G401 (cell line): ENCODE results near the gene BRME1. TPM values are rescaled to one million over a fixed set of nuclear protein-coding genes. Genes with fewer than 3 reads are reported as not detected.
A peak's percentile ranks its signal among the peaks of the same experiment; 100 is the strongest.
"Not testable (repeated sequence)": the region's sequence is repeated elsewhere in the genome, so short reads cannot be mapped to it uniquely, and the experiment has no call there.

Source experiments
- DNase-seq: peaks from one replicate; pipeline ENCODE4 v3.0.0-alpha.2; 2015; ENCODE audit warnings: low spot score
- in situ Hi-C: cut with HindIII; loops from 2 replicates; pipeline ENCODE4 v1.10.0; 2016; ENCODE audit warnings: low sequenced_read_pairs, mixed read lengths
- total RNA-seq: library from RNA; depleted of rRNA; stranded (reverse); fragments of >200 nt; shearing (Covaris generic); gene quantifications from 2 replicates; pipeline ENCODE4 v1.2.3, GENCODE V29; 2014

The BRME1 gene
- total RNA-seq, 1 experiment from 2014 or later, result 6.6 TPM

GRCh38 chr19:13873834-13874515 is 31.9 kb downstream of the BRME1 start:
- DNase-seq, result no peak

GRCh38 chr19:13872695-13873389 is 33.1 kb downstream of the BRME1 start:
- no peak for DNase-seq
- in situ Hi-C loops, result no loop called here

More at GRCh38 chr19:13873834-13874515, 31.9 kb downstream of the BRME1 start:
- in situ Hi-C loops, result no loop called here

GRCh38 chr19:13872339-13872694 is 33.6 kb downstream of the BRME1 start:
- no peak for DNase-seq
- in situ Hi-C loops, result no loop called here

- no peak for DNase-seq
- in situ Hi-C loops, result no loop called here
Measured at GRCh38 chr19:13870873-13871272, 35.0 kb downstream of the BRME1 start.

- DNase-seq, result no peak
- in situ Hi-C loops, result no loop called here
Measured at GRCh38 chr19:13869281-13869680, 36.6 kb downstream of the BRME1 start.

DNA sequence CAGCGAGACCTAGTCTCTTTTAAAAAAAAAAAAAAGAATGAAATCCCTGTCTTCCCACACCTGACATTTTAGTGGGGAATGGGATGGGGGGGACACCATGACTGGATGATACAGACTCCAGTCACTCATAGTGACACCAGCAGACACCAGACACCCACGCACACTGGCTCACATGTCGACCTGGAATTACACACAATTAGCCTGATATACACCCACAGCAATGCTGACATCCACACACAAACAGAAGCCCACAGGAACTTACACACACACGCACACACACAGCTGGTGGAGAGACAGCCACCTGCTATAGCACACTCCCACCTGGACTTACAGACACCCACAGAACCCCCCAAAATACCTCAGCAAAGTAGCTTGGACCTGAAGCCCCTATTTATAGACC is 37.3 kb downstream of the BRME1 start:
- in situ Hi-C loops, result no loop called here

GRCh38 chr19:13866463-13867046 is 39.4 kb downstream of the BRME1 start:
- peak; percentile 56 for DNase-seq
- in situ Hi-C loops, result no loop called here

More for the DNA sequence above, 37.3 kb downstream of the BRME1 start:
- no peak for DNase-seq

DNA sequence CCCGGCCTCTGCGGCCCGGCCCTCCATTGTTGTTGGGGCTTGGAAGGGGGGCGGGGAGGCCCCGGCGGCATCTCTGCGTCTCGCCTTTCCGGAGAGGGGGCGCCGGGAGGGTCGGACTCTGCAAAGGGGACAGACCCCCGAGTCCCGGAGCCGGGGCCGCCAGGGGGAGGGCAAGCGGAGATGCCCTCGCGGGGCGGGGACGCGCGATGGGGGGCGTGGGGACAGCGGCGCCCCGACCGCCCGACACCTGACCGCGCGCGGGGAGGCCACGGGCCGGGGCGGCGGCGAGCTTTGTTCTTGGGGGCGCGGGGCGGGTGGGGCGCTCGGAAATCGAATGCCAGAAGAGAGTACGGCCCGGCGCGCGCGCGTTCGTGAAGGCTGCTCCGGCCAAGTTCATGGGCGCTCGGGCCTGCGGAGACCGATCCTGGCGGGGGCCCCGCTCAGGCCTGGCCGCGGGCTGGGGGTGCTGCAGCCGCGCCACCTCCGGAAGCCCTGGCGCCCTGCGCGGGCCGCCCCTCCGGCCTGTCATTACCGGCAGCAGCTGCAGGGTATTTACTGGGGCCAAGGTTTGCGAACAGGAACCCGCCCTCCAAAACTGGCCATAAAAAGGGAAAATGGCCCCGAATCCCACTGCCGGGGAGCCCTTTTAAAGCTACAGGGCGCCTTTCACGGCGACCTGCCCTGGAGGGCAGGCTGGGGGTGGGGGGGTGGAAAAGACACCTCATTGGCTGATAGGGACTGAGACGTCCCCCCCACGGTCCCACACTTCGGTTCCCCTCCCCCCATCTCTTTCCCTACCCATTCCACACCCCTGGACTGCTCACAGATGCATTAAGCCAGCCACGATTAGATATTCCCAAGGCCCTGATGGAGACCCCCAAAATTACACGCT is 40.1 kb downstream of the BRME1 start:
- in situ Hi-C loops, result no loop called here
- DNase-seq, result peak; percentile 63

GRCh38 chr19:13864667-13865570 is 41.0 kb downstream of the BRME1 start:
- no peak for DNase-seq
- in situ Hi-C loops, result no loop called here

DNA sequence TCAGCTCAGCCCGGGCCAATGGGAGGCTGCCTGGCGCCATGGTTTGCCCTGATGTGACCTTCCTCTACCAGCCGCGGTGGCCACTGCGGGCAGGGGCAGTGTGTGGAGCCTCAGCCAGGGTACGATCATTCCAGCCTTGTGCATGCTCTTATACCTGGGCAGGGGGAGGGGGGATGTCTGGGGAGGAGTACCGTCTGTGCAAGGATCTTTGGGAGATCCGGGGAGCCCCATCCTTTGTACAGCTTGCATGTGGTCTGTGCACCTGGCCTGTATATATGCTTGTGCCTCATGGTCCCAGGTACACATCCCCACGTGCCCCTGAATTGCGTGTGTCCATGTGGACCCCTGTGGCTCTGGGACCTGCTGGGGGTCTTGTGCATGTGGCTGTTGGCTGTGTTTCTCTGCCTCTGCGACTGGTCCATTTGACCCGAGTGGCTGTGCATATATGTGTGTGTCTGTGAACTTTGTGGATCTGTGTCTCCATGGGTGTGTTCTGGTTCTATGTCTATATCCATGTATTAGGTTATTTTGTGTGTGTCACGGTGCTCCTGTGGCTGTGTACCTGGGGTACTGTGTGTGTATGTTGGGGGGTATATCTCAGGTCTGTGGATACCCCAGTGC is 41.8 kb downstream of the BRME1 start:
- DNase-seq, result no peak
- in situ Hi-C loops, result no loop called here

DNA sequence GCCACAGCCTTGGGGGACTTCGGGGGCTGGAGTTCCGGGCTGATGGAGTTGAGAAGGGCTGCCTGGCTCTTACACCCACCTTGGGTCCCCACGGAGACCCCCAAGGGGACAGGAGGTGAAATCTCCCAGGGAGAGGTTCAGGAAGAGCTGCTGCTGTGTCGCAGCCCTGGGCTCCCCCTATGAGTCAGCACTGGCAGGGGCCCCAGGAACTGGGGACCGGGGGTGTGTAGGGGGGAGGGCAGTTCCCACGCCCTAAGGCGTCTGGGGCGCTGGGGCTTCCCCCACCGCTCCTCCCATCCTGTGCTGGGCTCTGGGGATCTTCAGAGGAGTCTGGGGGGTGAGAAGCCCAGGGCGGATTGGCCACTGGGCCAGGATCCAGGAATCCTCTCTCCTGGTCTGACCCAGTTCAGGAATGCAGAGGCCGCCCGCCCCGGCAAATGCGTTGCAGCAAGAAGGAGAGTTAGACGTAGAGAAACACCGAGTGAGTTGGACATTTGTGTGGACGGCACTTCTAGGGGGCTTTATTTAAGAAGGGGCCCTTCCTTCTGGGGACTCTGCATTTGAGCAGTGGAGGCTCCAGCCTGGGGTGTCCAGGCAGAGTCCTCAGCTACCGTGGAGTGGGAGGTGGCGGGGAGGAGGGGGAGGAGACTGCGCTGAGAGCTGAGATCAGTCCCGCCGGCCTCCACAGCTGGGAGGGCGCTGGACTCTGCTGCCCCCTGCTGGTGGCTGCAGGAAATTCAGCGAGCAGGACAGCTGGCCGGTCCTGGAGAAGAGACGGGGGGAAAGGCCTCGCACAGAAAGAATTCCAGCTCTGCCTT is 44.0 kb downstream of the BRME1 start:
- DNase-seq, result peak; percentile 85
- in situ Hi-C loops, result no loop called here

DNA sequence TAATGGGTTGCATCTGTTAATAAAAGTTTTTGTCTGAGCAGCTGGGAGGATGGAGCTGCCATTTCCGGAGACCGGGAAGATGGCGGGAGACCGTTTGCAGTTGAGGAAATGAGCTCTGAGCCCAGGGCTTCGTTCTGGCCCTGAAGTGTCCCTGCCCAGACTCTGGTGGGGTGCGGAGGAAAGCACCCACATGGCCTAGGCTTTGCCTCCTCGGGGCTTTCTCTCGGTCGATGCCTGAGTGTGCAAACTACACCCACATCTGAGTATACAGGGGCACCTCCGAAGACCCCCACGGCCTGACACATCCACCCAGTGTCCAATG is 44.6 kb downstream of the BRME1 start:
- DNase-seq, result no peak
- in situ Hi-C loops, result no loop called here

DNA sequence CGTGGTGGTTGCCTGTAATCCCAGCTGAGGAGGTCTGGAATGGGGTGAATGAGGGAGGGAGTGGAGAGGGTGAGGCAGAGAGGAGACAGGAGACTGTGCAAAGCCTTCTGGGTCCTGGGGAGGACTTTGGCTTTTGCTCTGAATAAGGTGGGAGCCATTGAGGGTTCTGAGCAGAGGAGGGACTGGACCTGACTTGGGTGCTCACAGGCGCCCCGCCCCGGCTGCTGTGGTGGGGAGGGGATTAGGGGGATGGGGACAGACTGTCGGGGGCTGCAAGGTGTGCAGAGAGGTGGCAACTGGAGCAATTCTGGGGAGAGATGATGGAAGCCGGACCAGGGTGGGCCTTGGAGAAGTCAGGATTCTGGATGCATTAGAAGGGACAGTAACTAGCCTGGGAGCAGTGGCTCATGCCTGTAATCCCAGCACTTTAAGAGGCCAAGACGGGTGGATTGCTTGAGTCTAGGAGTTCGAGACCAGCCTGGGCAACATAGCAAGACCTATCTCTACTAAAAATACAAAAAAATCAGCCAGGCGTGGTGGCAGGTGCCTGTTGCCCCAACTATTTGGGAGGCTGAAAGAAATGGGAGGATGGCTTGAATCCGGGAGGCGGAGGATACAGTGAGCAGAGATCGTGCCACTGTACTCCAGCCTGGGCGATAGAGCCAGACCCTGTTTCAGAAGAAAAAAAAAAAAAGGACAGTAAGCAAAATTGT is 45.1 kb downstream of the BRME1 start:
- in situ Hi-C loops, result no loop called here
- no peak for DNase-seq

DNA sequence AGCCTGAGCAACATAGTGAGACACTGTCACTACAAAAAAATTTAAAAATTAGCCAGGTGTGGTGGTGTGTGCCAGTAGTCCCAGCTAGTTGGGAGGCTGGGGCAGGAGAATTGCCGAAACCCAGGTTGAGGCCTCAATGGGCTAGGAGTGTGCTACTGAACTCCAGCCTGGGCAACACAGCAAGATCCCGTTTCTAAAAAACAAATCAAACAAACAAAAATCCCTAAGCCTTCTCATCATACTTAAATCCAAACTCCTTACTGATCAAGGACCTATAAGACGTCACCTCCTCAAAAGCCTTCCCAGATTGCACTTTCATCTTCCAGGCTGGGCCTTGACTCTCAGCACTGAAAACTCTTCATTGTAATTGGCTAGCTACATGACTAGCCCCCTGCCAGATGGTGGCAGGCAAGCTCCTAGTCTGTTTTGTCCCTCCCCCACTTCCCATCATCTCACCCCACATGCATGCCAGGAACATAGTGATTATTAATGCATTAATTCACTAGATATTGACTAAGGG is 46.5 kb downstream of the BRME1 start:
- DNase-seq, result no peak
- in situ Hi-C loops, result no loop called here

DNA sequence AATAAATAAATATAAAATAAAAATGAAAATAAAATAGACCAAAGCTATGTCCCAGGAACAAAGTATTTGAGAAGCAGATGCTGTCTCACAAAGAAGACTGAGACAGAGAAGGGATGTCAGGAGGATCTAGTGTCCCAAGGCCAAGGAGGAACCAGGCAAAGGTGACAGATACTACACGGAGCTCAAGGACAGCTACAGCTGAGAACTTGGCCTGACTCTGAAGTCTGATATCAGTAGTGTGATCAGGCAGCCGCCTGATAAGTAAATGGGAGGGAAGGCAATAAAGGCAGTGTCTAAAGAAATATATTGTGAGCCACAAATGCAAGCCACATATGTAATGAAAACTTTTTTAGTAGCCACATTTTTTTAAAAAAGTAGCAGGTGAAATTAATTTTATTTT is 49.4 kb downstream of the BRME1 start:
- in situ Hi-C loops, result no loop called here
- no peak for DNase-seq

DNA sequence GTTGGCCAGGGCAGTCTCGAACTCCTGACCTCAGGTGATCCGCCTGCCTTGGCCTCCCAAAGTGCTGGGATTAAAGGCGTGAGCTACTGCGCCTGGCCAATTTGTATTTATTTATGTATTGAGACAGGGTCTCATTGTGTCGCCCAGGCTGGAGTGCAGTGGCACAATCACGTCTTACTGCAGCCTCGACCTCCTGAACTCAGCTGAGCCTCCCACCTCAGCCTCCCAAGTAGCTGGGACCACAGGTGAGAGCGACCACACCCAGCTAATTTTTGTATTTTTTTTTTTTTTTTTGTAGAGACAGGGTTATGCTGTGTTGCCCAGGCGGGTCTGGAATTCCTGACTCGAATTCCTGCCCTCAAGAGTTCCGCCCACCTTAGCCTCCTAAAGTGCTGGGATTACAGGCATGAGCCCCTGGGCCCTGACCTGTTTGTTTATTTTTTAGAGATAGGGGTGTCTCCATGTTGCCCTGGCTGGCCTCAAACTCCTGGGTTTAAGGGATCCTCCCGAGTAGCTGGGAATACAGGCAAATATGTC is 53.7 kb downstream of the BRME1 start:
- in situ Hi-C loops, result not testable (repeated sequence)

GRCh38 chr19:13851734-13852114 is 54.2 kb downstream of the BRME1 start:
- in situ Hi-C loops, DNase-seq: not testable (repeated sequence)

More for the DNA sequence above, 53.7 kb downstream of the BRME1 start:
- not testable (repeated sequence) for DNase-seq
